PC-9 (cell line): Measurements from ENCODE around the gene CDC42EP1. TPM values are rescaled to one million over a fixed set of nuclear protein-coding genes. Genes with fewer than 3 reads are reported as not detected.

ENCODE experiments used
- BruUV-seq: library from RNA; stranded (reverse); fragments of 400-500 nt; replicated peaks from 2 replicates; lab custom pipeline; 2021; lab: Mats Ljungman, UMichigan
- CTCF ChIA-PET: fragments of 300-600 bp; sonication (Branson Sonifier 250); formaldehyde crosslinking; loops from one replicate; lab custom pipeline; 2022; ENCODE audit warnings: antibody characterized with exemption; lab: Charles Lee
- POLR2A ChIA-PET: fragments of 300-600 bp; sonication (Branson Sonifier 250); formaldehyde crosslinking; loops from one replicate; lab custom pipeline; 2022; ENCODE audit warnings: antibody characterized with exemption; ENCODE audit not compliant: unreplicated experiment; lab: Charles Lee
- DNase-seq, 2 experiments: peaks; one replicate each; pipeline versions ENCODE4 v3.0.0 to v3.0.0-alpha.2; 2015 to 2022; ENCODE audit warnings: mixed read lengths in 1 of 2
- H2AFZ ChIP-seq: fragments of 200-600 bp; sonication (generic); 2 replicates; pipeline ENCODE4 v1.8.1; 2017; ENCODE audit warnings: antibody characterized with exemption
- H3F3A ChIP-seq: fragments of 200-600 bp; sonication (generic); 2 replicates; pipeline ENCODE4 v1.8.1; 2017; ENCODE audit warnings: antibody characterized with exemption, mild to moderate bottlenecking, low read depth; ENCODE audit not compliant: insufficient read depth
- H3K27ac ChIP-seq: fragments of 200-600 bp; sonication (generic); 2 replicates; pipeline ENCODE4 v1.6.1; 2016; ENCODE audit warnings: mixed run types
- H3K27me3 ChIP-seq: fragments of 200-600 bp; sonication (generic); 2 replicates; pipeline ENCODE4 v1.6.1; 2016; ENCODE audit warnings: low read depth, mixed run types; ENCODE audit not compliant: insufficient read depth
- H3K36me3 ChIP-seq: fragments of 200-600 bp; sonication (generic); 2 replicates; pipeline ENCODE4 v1.6.1; 2016; ENCODE audit warnings: low read depth, mixed run types
- H3K4me1 ChIP-seq: fragments of 200-600 bp; sonication (generic); replicated peaks from 2 replicates; pipeline ENCODE4 v1.6.1; 2016; ENCODE audit warnings: mixed run types; ENCODE audit not compliant: insufficient read depth
- H3K4me2 ChIP-seq: fragments of 200-600 bp; sonication (generic); 2 replicates; pipeline ENCODE4 v1.6.1; 2017; ENCODE audit warnings: mixed run types
- H3K4me3 ChIP-seq: fragments of 200-600 bp; sonication (generic); 2 replicates; pipeline ENCODE4 v1.6.1; 2016; ENCODE audit warnings: mixed run types
- H3K79me2 ChIP-seq: fragments of 200-600 bp; sonication (generic); 2 replicates; pipeline ENCODE4 v1.6.1; 2017; ENCODE audit warnings: low read depth, mixed run types
- H3K9me2 ChIP-seq: fragments of 200-600 bp; sonication (generic); 2 replicates; pipeline ENCODE4 v1.8.1; 2017; ENCODE audit warnings: mild to moderate bottlenecking; ENCODE audit not compliant: insufficient read depth
- H3K9me3 ChIP-seq: fragments of 200-600 bp; sonication (generic); 2 replicates; pipeline ENCODE4 v1.8.1; 2016; ENCODE audit warnings: low read depth; ENCODE audit not compliant: insufficient read depth
- H4K20me1 ChIP-seq: fragments of 200-600 bp; sonication (generic); 2 replicates; pipeline ENCODE4 v1.8.1; 2017; ENCODE audit not compliant: insufficient read depth
- EZH2 ChIP-seq: fragments of 200-600 bp; sonication (generic); IDR thresholded peaks from 2 replicates; pipeline ENCODE4 v1.8.0; 2017; ENCODE audit warnings: antibody characterized with exemption, low read depth
- intact Hi-C: fragments of 100-400 bp; cut with micrococcal nuclease; formaldehyde crosslinking; loops from one replicate; pipeline ENCODE4 v1.10.0; 2022; ENCODE audit not compliant: unreplicated experiment
- total RNA-seq: library from RNA; stranded (reverse); gene quantifications from 2 replicates; pipeline ENCODE4 v1.2.3, GENCODE V29; 2021
- TF ChIP-seq, protein P1 (sequence below): fragments of 200-600 bp; sonication (generic); conservative IDR thresholded peaks from 2 replicates; pipeline ENCODE4 v1.6.1; 2017; ENCODE audit warnings: mixed run types, antibody characterized with exemption, mild to moderate bottlenecking, moderate library complexity

CDC42EP1 gene
- total RNA-seq, 1 experiment from 2014 or later = 94.0 TPM

DNA sequence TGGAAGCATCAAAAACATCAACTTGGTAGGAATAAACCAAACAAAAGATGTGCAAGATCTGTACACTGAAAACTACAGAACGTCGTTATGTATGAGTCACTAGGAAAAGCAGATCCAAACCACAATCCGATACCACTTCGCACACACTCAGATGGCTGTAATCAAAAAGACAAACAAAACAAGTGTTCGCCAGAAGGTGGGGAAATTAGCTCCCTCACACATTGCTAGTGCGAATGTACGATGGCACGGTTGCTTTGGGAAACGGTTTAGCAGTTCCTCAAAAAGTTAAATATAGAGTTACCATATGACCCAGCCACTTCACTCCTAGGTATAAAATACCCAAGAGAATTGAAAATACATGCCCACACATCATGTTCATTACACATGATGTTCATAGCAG lies 26.3 kb upstream of the CDC42EP1 start:
- Histone ChIP-seq H3K4me1 (peaks cover 39% of the 10 kb centered on the region), H2AFZ (no peak overlapping the region), H3K9me2 (no peaks in the 10 kb centered on the region), H3K36me3 (no peaks in the 10 kb centered on the region), H4K20me1 (no peaks in the 10 kb centered on the region), H3K4me2 (peak overlapping the region; percentile 61), H3K79me2 (no peaks in the 10 kb centered on the region), H3K9me3 (no peaks in the 10 kb centered on the region), H3K27ac (peak overlapping the region; percentile 79), H3K4me3 (0 out of 2 replicates have a peak overlapping the region, but pooled peaks have one; percentile 15), H3F3A (peaks cover 33% of the 10 kb centered on the region), H3K27me3 (no peaks in the 10 kb centered on the region)
- CTCF ChIA-PET = interaction anchor here (1.0 kb wide), 2 partner anchors 21 to 58 kb away, joined by 3 read pairs; no protein-coding TSS in a partner anchor
- no TSS peak for BruUV-seq
- DNase-seq = peak; percentile 51 to 96
- TF ChIP-seq EZH2 = no peak
- TF ChIP-seq, protein P1, sequence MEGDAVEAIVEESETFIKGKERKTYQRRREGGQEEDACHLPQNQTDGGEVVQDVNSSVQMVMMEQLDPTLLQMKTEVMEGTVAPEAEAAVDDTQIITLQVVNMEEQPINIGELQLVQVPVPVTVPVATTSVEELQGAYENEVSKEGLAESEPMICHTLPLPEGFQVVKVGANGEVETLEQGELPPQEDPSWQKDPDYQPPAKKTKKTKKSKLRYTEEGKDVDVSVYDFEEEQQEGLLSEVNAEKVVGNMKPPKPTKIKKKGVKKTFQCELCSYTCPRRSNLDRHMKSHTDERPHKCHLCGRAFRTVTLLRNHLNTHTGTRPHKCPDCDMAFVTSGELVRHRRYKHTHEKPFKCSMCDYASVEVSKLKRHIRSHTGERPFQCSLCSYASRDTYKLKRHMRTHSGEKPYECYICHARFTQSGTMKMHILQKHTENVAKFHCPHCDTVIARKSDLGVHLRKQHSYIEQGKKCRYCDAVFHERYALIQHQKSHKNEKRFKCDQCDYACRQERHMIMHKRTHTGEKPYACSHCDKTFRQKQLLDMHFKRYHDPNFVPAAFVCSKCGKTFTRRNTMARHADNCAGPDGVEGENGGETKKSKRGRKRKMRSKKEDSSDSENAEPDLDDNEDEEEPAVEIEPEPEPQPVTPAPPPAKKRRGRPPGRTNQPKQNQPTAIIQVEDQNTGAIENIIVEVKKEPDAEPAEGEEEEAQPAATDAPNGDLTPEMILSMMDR = no peak; the same call in 1 of the 2 replicates
- POLR2A ChIA-PET = interaction anchor here (0.6 to 0.8 kb wide), 3 partner anchors 15 to 88 kb away, joined by 3 to 15 read pairs (median 5); partner anchors contain the start of gene CARD10
- intact Hi-C loops = loop anchor here (10.0 kb wide), 1 partner anchor 431 kb away; no protein-coding TSS in a partner anchor

DNA sequence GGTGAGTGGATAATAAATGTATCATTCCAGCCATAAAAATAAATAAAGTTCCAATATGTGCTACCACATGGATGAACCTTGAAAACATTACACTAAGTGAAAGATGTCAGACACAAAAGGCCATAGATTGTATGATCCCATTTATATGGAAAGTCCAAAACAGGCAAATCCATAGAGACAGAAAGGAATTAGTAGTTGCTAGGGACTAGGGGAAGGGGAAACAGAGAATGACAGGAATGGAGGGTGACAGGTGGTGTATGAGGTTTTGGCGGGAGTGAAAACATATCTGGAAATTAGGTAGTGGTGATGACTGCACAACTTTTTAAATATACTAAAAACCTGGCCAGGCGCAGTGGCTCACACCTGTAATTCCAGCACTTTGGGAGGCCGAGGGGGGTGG lies 25.8 kb upstream of the CDC42EP1 start:
- Histone ChIP-seq H3K9me2 (no peaks in the 10 kb centered on the region), H3K4me2 (peak overlapping the region; percentile 61)
- TF ChIP-seq, protein P1 = no peak
- TF ChIP-seq EZH2 = no peak

DNA sequence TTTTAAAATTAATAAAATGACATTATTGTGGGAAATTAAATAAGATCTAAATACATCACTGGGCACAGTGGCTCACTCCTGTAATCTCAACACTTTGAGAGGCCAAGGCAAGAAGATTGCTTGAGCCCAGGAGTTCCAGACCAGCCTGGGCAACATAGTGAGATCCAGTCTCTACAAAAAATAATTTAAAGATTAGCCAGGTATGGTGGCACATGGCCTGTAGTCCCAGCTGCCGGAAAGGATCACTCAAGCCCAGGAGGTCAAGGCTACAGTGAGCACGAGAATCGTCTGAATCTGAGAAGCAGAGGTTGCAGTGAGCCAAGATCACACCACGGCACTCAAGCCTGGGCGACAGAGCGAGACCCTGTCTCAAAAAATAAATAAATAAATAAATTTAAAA lies 25.1 kb upstream of the CDC42EP1 start:
- BruUV-seq = no TSS peak
- no peaks in the 10 kb centered on the region for H3K79me2 ChIP-seq
- ChIA-PET CTCF (no interaction called here), POLR2A (no interaction called here)
- H3F3A ChIP-seq = peaks cover 39% of the 10 kb centered on the region
- H3K27me3 ChIP-seq = no peaks in the 10 kb centered on the region
- intact Hi-C loops = loop anchor here (10.0 kb wide), 1 partner anchor 430 kb away; no protein-coding TSS in a partner anchor
- no peak overlapping the region for H3K4me2 ChIP-seq
- H3K4me1 ChIP-seq = peaks cover 42% of the 10 kb centered on the region
- no peak overlapping the region for H2AFZ ChIP-seq
- H3K4me3 ChIP-seq = no peak overlapping the region
- H3K27ac ChIP-seq = peak overlapping the region; percentile 79; the same call in 1 of the 2 replicates
- H3K9me3 ChIP-seq = no peaks in the 10 kb centered on the region
- DNase-seq = no peak
- no peaks in the 10 kb centered on the region for H3K9me2 ChIP-seq
- no peaks in the 10 kb centered on the region for H3K36me3 ChIP-seq
- no peaks in the 10 kb centered on the region for H4K20me1 ChIP-seq
- TF ChIP-seq EZH2 = no peak
- TF ChIP-seq, protein P1 = no peak

More for the DNA sequence above, 25.8 kb upstream of the CDC42EP1 start:
- POLR2A ChIA-PET = interaction anchor here (0.6 to 0.8 kb wide), 2 partner anchors 16 to 22 kb away, joined by 3 to 5 read pairs; partner anchors contain the start of gene CARD10
- no peak for DNase-seq
- no peaks in the 10 kb centered on the region for H3K9me3 ChIP-seq
- intact Hi-C loops = loop anchor here (10.0 kb wide), 1 partner anchor 430 kb away; no protein-coding TSS in a partner anchor
- H3K27me3 ChIP-seq = no peaks in the 10 kb centered on the region
- peak overlapping the region; percentile 79 for H3K27ac ChIP-seq
- 0 out of 2 replicates have a peak overlapping the region, but pooled peaks have one; percentile 15 for H3K4me3 ChIP-seq
- H3K4me1 ChIP-seq = peaks cover 43% of the 10 kb centered on the region
- no peaks in the 10 kb centered on the region for H3K36me3 ChIP-seq
- H4K20me1 ChIP-seq = no peaks in the 10 kb centered on the region
- CTCF ChIA-PET = no interaction called here
- no peak overlapping the region for H2AFZ ChIP-seq
- H3K79me2 ChIP-seq = no peaks in the 10 kb centered on the region
- peaks cover 37% of the 10 kb centered on the region for H3F3A ChIP-seq
- BruUV-seq = no TSS peak
